ENCODE results near the gene CRB3. TPM values are rescaled to one million over a fixed set of nuclear protein-coding genes. Genes with fewer than 3 reads are reported as not detected.

CRB3 gene
- polyA plus RNA-seq, 1 donor (not counting 4 experiments of a cell fraction or from before 2014, with no cell fraction given) = 6.1 TPM

DNA sequence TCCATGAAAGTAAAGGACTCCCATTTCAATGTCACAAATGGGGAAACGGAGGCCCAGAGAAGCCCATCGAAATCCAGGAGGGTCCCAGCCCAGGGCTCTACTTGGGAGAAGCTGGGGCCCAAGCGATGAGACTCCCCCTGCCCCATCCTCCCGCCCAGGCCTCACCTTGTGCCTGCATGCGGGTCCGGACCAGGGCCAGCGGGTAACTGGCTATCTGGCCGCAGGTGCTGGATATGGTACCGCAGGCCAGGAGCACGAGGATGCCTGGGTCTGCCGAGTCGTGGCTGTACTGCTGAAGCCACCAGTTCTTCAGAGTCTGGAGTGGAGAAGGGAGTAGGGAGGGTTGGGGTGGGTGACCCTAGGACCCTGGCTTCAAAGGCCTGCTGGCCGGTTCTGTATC is 20.1 kb upstream of the CRB3 start:
- Histone ChIP-seq H4K20me1 (ENCODE audit: control insufficient read depth, extremely low read depth, insufficient read depth, low read length) (no peaks in the 10 kb centered on the region), H3K27ac (ENCODE audit: control insufficient read depth, insufficient read depth, low read length) (no peak overlapping the region), H2AFZ (ENCODE audit: control insufficient read depth, low read length) (no peak overlapping the region), H3K4me3 (ENCODE audit: control insufficient read depth in 2 of 3, extremely low read depth in 1 of 3, insufficient read depth in 2 of 3, low read depth in 1 of 3, low read length in 3 of 3) (no peak overlapping the region), H3K9me1 (ENCODE audit: control insufficient read depth, extremely low read depth, insufficient read depth, low read length) (no peaks in the 10 kb centered on the region), H3K79me2 (ENCODE audit: control insufficient read depth, insufficient read depth, low read length) (no peaks in the 10 kb centered on the region), H3K4me1 (ENCODE audit: control insufficient read depth, extremely low read depth, insufficient read depth, low read length) (no peaks in the 10 kb centered on the region), H3K36me3 (ENCODE audit: control insufficient read depth in 2 of 2, extremely low read depth in 1 of 2, insufficient read depth in 2 of 2, low read length in 2 of 2) (no peaks in the 10 kb centered on the region), H3K27me3 (ENCODE audit: control insufficient read depth, extremely low read depth, insufficient read depth, low read length) (no peaks in the 10 kb centered on the region), H3K4me2 (ENCODE audit: control insufficient read depth, extremely low read depth, insufficient read depth, low read depth, low read length) (no peak overlapping the region), H3K9me3 (ENCODE audit: control insufficient read depth, low read depth, low read length) (no peaks in the 10 kb centered on the region), H3K9ac (ENCODE audit: control insufficient read depth, extremely low read depth, insufficient read depth, low read length) (no peak overlapping the region)
- DNase-seq (ENCODE audit: low read depth, low spot score) (no peak), FAIRE-seq (no peak)
- no peak for TF ChIP-seq CTCF (optimal IDR thresholded peaks at IDR 0.05 in 1 of 3, IDR thresholded peaks at IDR 0.05 in 1 of 3, conservative IDR thresholded peaks at IDR 0.05 in 1 of 3; ENCODE audit: extremely low read depth in 1 of 3, insufficient read depth in 2 of 3, low read length in 3 of 3)
- TF ChIP-seq EZH2 (IDR thresholded peaks at IDR 0.05; ENCODE audit: low read length) = no peak
- dilution Hi-C loops (cut with MboI; ENCODE audit: extremely low pct_ligation_motif_present, low sequenced_read_pairs) = no loop called here

GRCh38 chr19:6446452-6446851 is 17.6 kb upstream of the CRB3 start:
- dilution Hi-C loops (cut with MboI; ENCODE audit: extremely low pct_ligation_motif_present, low sequenced_read_pairs) = no loop called here
- H3K9me3 ChIP-seq (ENCODE audit: control insufficient read depth, low read depth, low read length) = no peaks in the 10 kb centered on the region

More at GRCh38 chr19:6446452-6446851, 17.6 kb upstream of the CRB3 start:
- Histone ChIP-seq H3K4me2 (ENCODE audit: control insufficient read depth, extremely low read depth, insufficient read depth, low read depth, low read length) (no peak overlapping the region), H3K27me3 (ENCODE audit: control insufficient read depth, extremely low read depth, insufficient read depth, low read length) (no peaks in the 10 kb centered on the region), H3K36me3 (ENCODE audit: control insufficient read depth in 2 of 2, extremely low read depth in 1 of 2, insufficient read depth in 2 of 2, low read length in 2 of 2) (peaks cover 0 to 3% of the 10 kb centered on the region in 2 experiments), H3K9ac (ENCODE audit: control insufficient read depth, extremely low read depth, insufficient read depth, low read length) (no peak overlapping the region), H2AFZ (ENCODE audit: control insufficient read depth, low read length) (no peak overlapping the region), H3K4me3 (ENCODE audit: control insufficient read depth in 2 of 3, extremely low read depth in 1 of 3, insufficient read depth in 2 of 3, low read depth in 1 of 3, low read length in 3 of 3) (no peak overlapping the region), H3K27ac (ENCODE audit: control insufficient read depth, insufficient read depth, low read length) (no peak overlapping the region), H3K79me2 (ENCODE audit: control insufficient read depth, insufficient read depth, low read length) (no peaks in the 10 kb centered on the region), H3K9me1 (ENCODE audit: control insufficient read depth, extremely low read depth, insufficient read depth, low read length) (no peaks in the 10 kb centered on the region), H3K4me1 (ENCODE audit: control insufficient read depth, extremely low read depth, insufficient read depth, low read length) (no peaks in the 10 kb centered on the region), H4K20me1 (ENCODE audit: control insufficient read depth, extremely low read depth, insufficient read depth, low read length) (no peaks in the 10 kb centered on the region)
- DNase-seq (ENCODE audit: low read depth, low spot score) = no peak
- FAIRE-seq = no peak
- TF ChIP-seq CTCF (optimal IDR thresholded peaks at IDR 0.05 in 1 of 3, IDR thresholded peaks at IDR 0.05 in 1 of 3, conservative IDR thresholded peaks at IDR 0.05 in 1 of 3; ENCODE audit: extremely low read depth in 1 of 3, insufficient read depth in 2 of 3, low read length in 3 of 3) = no peak
- TF ChIP-seq EZH2 (IDR thresholded peaks at IDR 0.05; ENCODE audit: low read length) = no peak
